Right cardiac atrium (tissue), 5 donors: ENCODE results near the gene FOXK1. TPM values are rescaled to one million over a fixed set of nuclear protein-coding genes. Genes with fewer than 3 reads are reported as not detected.

Source experiments
- ATAC-seq, 2 donors: fragments of 200-7000 bp; cut with Tn5 transposase; one replicate each; pipeline versions ENCODE4 v1.8.0 to v1.9.1; 2020; ENCODE audit warnings: moderate library complexity in 2 of 2, mild to moderate bottlenecking in 1 of 2
- DNase-seq, 3 donors: peaks; one replicate each; pipeline ENCODE4 v3.0.0-alpha.2; 2020
- H3K27ac ChIP-seq: one replicate; pipeline ENCODE4 v1.5.1; 2013; ENCODE audit warnings: mild to moderate bottlenecking, low read length, control low read depth, moderate library complexity
- H3K27me3 ChIP-seq: one replicate; pipeline ENCODE4 v1.6.1; 2013; ENCODE audit not compliant: control insufficient read depth, insufficient read depth
- H3K4me1 ChIP-seq: one replicate; pipeline ENCODE4 v1.6.1; 2013; ENCODE audit warnings: low read length; ENCODE audit not compliant: control insufficient read depth, insufficient read depth
- H3K4me3 ChIP-seq: one replicate; pipeline ENCODE4 v1.5.1; 2013; ENCODE audit warnings: low read length, control low read depth
- H3K9me3 ChIP-seq: one replicate; pipeline ENCODE4 v1.6.1; 2013; ENCODE audit warnings: low read length; ENCODE audit not compliant: control insufficient read depth
- WGBS: extraction: QIAGEN DNeasy Blood & Tissue Kit; methylation state at CpG from one replicate; pipeline ENCODE4 v1.1.7; 2013; 5-methylcytosine and 5-hydroxymethylcytosine counted together
- intact Hi-C, 4 donors: fragments of 100-400 bp; cut with DNase I; formaldehyde crosslinking; loops; one replicate each; pipeline versions ENCODE4 v1.11.0 to v1.14.0; 2022 to 2023
- polyA plus RNA-seq: library from polyadenylated mRNA; stranded (reverse); fragments of 200-250 nt; gene quantifications from one replicate; pipeline ENCODE4 v1.2.3, GENCODE V29; 2013
- total RNA-seq, 4 donors: library from RNA; stranded (reverse); fragmentation: NEBNext Ultra II Directional; extraction: Animal tissue kit (Norgen Biotek cat#: 25700); gene quantifications; one replicate each; pipeline ENCODE4 v1.2.1, GENCODE V29; 2021
- donor health status: healthy with polysubstance abuse.
- donor health status: DM: no; HTN: yes; CAD: no.
- donor health status: DM: no; HTN: no; CAD: no.
- donor health status: DM: no; HTN: yes; CAD: no; lungs with severe emphysema.
- donor health status: DM: yes; HTN: yes; CAD: no.

Gene FOXK1
- total and polyA plus RNA-seq, 5 donors = 10.9 to 22.4 (median 18.1) TPM

GRCh38 chr7:4724648-4725013 lies 42.5 kb downstream of the FOXK1 start:
- Histone ChIP-seq H3K27me3 (no peaks in the 10 kb centered on the region), H3K4me1 (peaks cover 4% of the 10 kb centered on the region), H3K27ac (peak overlapping the region; percentile 39), H3K9me3 (no peaks in the 10 kb centered on the region), H3K4me3 (peak overlapping the region; percentile 36)
- intact Hi-C loops = no loop called here
- ATAC-seq (peak; percentile 6 to 24), DNase-seq (no peak)
- 43% methylated on average over 6 of the region's 6 CpGs for WGBS

GRCh38 chr7:4725014-4725849 lies 43.1 kb downstream of the FOXK1 start:
- Histone ChIP-seq H3K27ac (peak overlapping the region; percentile 39), H3K4me3 (peak overlapping the region; percentile 36), H3K9me3 (no peaks in the 10 kb centered on the region), H3K27me3 (no peaks in the 10 kb centered on the region), H3K4me1 (peaks cover 4% of the 10 kb centered on the region)
- intact Hi-C loops = no loop called here
- 17% methylated on average over 48 of the region's 48 CpGs for WGBS
- DNase-seq (peak; percentile 85 to 92 (median 91)), ATAC-seq (peak; percentile 89 to 90)

GRCh38 chr7:4725850-4726450 lies 43.9 kb downstream of the FOXK1 start:
- DNase-seq = no peak
- 34% methylated on average over 15 of the region's 15 CpGs for WGBS
- H3K27me3 ChIP-seq = no peaks in the 10 kb centered on the region
- ATAC-seq = no peak
- intact Hi-C loops = no loop called here
- no peaks in the 10 kb centered on the region for H3K9me3 ChIP-seq
- H3K27ac ChIP-seq = peak overlapping the region; percentile 39
- H3K4me3 ChIP-seq = peak overlapping the region; percentile 36
- peaks cover 4% of the 10 kb centered on the region for H3K4me1 ChIP-seq

- no peak overlapping the region for H3K27ac ChIP-seq
- H3K4me3 ChIP-seq = no peak overlapping the region
- DNase-seq = no peak
- intact Hi-C loops = no loop called here
- H3K27me3 ChIP-seq = no peaks in the 10 kb centered on the region
- no peak for ATAC-seq
- peaks cover 4% of the 10 kb centered on the region for H3K4me1 ChIP-seq
- no peaks in the 10 kb centered on the region for H3K9me3 ChIP-seq
- 84% methylated on average over 9 of the region's 9 CpGs for WGBS
Measured at GRCh38 chr7:4726566-4726965, 44.5 kb downstream of the FOXK1 start.

GRCh38 chr7:4727914-4728705 lies 46.0 kb downstream of the FOXK1 start:
- Histone ChIP-seq H3K27me3 (no peaks in the 10 kb centered on the region), H3K4me3 (no peak overlapping the region), H3K27ac (no peak overlapping the region), H3K4me1 (peaks cover 4% of the 10 kb centered on the region), H3K9me3 (no peaks in the 10 kb centered on the region)
- ATAC-seq (no peak), DNase-seq (peak in 1 of 3 donors; percentile 37)
- WGBS = 90% methylated on average over 20 of the region's 20 CpGs
- intact Hi-C loops = no loop called here

- Histone ChIP-seq H3K27ac (no peak overlapping the region), H3K4me1 (peaks cover 2% of the 10 kb centered on the region), H3K27me3 (no peaks in the 10 kb centered on the region), H3K4me3 (no peak overlapping the region), H3K9me3 (no peaks in the 10 kb centered on the region)
- no peak for ATAC-seq
- peak in 1 of 3 donors; percentile 49 for DNase-seq
- intact Hi-C loops = no loop called here
- 89% methylated on average over 19 of the region's 19 CpGs for WGBS
Measured at GRCh38 chr7:4729266-4729665, 47.2 kb downstream of the FOXK1 start.

- DNase-seq (peak in 2 of 3 donors; percentile 65 to 66), ATAC-seq (no peak)
- intact Hi-C loops = loop anchor here in 2 of 4 donors (5.0 to 10.0 kb wide), 2 partner anchors 43 to 45 kb away; partner anchors contain the start of gene FOXK1 (in 1 of the 2)
- no peak overlapping the region for H3K27ac ChIP-seq
- 85% methylated on average over 19 of the region's 19 CpGs for WGBS
- no peaks in the 10 kb centered on the region for H3K27me3 ChIP-seq
- no peak overlapping the region for H3K4me3 ChIP-seq
- H3K4me1 ChIP-seq = no peaks in the 10 kb centered on the region
- H3K9me3 ChIP-seq = no peaks in the 10 kb centered on the region
Measured at GRCh38 chr7:4730276-4730675, 48.2 kb downstream of the FOXK1 start.

GRCh38 chr7:4730971-4731370 lies 48.9 kb downstream of the FOXK1 start:
- ATAC-seq (no peak), DNase-seq (peak in 1 of 3 donors; percentile 61)
- Histone ChIP-seq H3K27ac (no peak overlapping the region), H3K27me3 (no peaks in the 10 kb centered on the region), H3K9me3 (no peaks in the 10 kb centered on the region), H3K4me1 (no peaks in the 10 kb centered on the region), H3K4me3 (no peak overlapping the region)
- WGBS = 60% methylated on average over 10 of the region's 10 CpGs
- intact Hi-C loops = loop anchor here in 2 of 4 donors (5.0 to 10.0 kb wide), 2 partner anchors 44 to 46 kb away; partner anchors contain the start of gene FOXK1 (in 1 of the 2)

GRCh38 chr7:4731803-4732202 lies 49.7 kb downstream of the FOXK1 start:
- no peaks in the 10 kb centered on the region for H3K9me3 ChIP-seq
- no peaks in the 10 kb centered on the region for H3K27me3 ChIP-seq
- DNase-seq (peak in 1 of 3 donors; percentile 51), ATAC-seq (no peak)
- no peaks in the 10 kb centered on the region for H3K4me1 ChIP-seq
- no peak overlapping the region for H3K27ac ChIP-seq
- 94% methylated on average over 16 of the region's 16 CpGs for WGBS
- H3K4me3 ChIP-seq = no peak overlapping the region
- intact Hi-C loops = loop anchor here in 2 of 4 donors (5.0 to 10.0 kb wide), 2 partner anchors 45 to 47 kb away; partner anchors contain the start of gene FOXK1 (in 1 of the 2)

- Histone ChIP-seq H3K9me3 (no peaks in the 10 kb centered on the region), H3K27ac (no peak overlapping the region), H3K27me3 (no peaks in the 10 kb centered on the region), H3K4me3 (no peak overlapping the region), H3K4me1 (peaks cover 5% of the 10 kb centered on the region)
- 81% methylated on average over 15 of the region's 15 CpGs for WGBS
- peak in 1 of 3 donors; percentile 51 for DNase-seq
- ATAC-seq = no peak
- intact Hi-C loops = loop anchor here in 2 of 4 donors (5.0 to 10.0 kb wide), 2 partner anchors 47 to 49 kb away; partner anchors contain the start of gene FOXK1 (in 1 of the 2)
Measured at GRCh38 chr7:4733936-4734528, 51.9 kb downstream of the FOXK1 start.
